GM04504 (cell line): ENCODE data around the gene NCAPH2.
"Not testable (repeated sequence)": the region's sequence is repeated elsewhere in the genome, so short reads cannot be mapped to it uniquely, and the experiment has no call there.

ENCODE experiments used
- DNase-seq: peaks from one replicate; pipeline ENCODE4 v3.0.0-alpha.2; 2012; ENCODE audit warnings: low read depth

The NCAPH2 gene

GRCh38 chr22:50519151-50519550 is 11.1 kb downstream of the NCAPH2 start:
- DNase-seq: no peak

GRCh38 chr22:50520184-50520583 is 12.2 kb downstream of the NCAPH2 start:
- DNase-seq: not testable (repeated sequence)

DNA sequence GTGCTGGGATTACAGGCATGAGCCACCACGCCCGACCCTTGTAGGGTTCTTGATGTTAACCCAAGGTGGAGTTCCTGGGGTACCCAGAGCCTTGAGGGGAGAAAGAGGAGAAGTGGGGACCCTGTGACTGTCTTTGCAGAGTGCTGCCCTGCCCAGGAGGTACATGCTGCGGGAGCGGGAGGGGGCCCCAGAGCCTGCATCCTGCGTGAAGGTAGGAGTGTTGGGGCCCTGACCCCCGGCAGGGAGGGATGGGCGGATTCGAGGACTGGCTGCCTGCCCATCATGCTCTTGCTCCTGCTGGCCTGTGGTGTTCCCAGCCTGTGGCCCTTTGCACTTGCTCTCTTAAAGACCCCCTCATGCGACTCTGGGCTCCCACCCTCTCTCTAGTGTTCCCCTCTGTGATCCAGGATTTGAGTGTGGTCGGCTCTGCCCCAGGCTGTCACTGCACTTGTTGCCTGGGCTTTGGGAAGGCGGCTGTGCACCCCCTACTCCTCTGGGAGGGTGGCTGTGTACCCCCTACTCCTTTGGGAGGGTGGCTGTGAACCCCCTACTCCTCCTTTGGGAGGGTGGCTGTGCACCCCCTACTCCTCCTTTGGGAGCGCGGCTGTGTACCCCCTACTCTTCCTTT is 12.9 kb downstream of the NCAPH2 start:
- no peak for DNase-seq

DNA sequence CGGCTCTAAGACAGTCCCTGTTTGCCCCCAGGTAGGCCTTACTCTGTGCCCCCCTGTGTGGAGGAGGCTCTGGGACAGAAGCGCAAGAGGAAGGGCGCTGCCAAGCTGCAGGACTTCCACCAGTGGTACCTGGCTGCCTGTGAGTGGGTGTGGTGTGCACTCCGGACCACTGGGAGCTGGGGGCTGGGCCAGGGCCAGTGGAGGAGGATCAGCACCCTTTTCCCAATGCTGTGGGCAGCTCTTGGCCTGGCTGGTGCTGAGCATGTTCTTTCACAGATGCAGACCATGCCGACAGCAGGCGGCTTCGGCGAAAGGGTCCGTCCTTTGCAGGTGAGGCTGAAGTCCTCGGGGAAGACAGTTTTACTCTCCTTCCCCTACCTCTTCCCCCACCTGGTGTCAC is 13.7 kb downstream of the NCAPH2 start:
- DNase-seq: no peak

GRCh38 chr22:50522208-50522805 is 14.3 kb downstream of the NCAPH2 start:
- no peak for DNase-seq

GRCh38 chr22:50522806-50523438 is 14.9 kb downstream of the NCAPH2 start:
- no peak for DNase-seq

DNA sequence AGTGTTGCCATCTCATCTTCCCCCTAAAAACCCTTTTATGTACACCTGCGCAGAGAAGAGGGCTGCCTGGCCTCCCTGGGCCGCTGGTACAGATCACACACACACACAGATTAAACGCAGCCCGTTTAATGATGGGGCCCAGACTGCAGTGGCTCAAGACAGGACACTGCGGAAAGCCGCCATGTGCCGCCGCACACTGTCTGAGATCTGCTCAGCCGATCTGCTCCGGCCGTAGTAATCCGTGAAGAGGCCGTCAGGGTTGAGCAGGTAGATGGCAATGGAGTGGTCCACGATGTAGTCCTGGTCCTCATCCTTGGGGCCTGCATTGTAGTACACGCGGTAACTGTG is 15.4 kb downstream of the NCAPH2 start:
- no peak for DNase-seq

- DNase-seq: no peak
Measured at GRCh38 chr22:50523806-50524675, 16.0 kb downstream of the NCAPH2 start.

GRCh38 chr22:50524676-50525103 is 16.7 kb downstream of the NCAPH2 start:
- no peak for DNase-seq

DNA sequence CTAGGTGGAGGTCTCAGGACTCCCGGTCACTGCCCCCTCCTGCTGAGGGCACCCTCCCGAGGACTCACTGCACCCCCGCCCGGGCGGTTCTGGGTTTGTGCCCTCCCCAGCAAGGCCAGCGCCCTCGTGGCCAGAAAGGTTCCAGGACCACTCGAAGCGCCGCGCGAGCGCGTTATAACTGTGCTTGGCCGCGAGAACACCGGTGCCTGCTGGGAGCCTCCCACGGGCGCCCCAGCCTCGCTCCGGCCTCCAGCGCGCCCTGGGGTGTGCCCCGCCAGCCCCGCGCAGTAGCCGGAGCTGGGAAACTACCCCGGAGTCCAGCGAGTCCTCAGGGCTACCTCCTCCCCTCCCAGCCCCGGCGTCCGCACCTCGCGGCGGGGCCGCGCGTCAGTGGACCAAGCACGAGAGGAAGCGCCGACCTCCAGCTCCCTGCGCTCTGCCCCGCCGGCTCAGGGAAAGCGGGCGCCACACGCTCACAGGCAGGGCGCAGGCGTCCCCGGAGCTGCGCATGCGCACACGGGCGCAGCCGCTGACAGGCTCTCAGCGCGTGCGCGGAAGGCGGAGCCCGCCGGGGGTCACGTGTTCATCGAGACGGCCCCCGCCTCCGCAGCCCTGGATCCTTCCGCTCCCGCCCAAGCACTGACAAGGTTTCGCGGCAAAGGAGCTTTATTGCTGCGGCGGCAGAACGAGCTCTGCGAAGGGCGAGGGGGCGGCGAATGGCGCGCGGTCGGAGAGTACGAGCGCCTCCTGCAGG is 17.3 kb downstream of the NCAPH2 start, which contains the start of gene SCO2:
Gene SCO2 (minus strand): TSS at position 495 of the 754 bp plus-strand sequence. CDS start 1,187 bp downstream, outside the sequence.
- peak; percentile 92 for DNase-seq

GRCh38 chr22:50525858-50526107 is 17.8 kb downstream of the NCAPH2 start:
- no peak for DNase-seq

DNA sequence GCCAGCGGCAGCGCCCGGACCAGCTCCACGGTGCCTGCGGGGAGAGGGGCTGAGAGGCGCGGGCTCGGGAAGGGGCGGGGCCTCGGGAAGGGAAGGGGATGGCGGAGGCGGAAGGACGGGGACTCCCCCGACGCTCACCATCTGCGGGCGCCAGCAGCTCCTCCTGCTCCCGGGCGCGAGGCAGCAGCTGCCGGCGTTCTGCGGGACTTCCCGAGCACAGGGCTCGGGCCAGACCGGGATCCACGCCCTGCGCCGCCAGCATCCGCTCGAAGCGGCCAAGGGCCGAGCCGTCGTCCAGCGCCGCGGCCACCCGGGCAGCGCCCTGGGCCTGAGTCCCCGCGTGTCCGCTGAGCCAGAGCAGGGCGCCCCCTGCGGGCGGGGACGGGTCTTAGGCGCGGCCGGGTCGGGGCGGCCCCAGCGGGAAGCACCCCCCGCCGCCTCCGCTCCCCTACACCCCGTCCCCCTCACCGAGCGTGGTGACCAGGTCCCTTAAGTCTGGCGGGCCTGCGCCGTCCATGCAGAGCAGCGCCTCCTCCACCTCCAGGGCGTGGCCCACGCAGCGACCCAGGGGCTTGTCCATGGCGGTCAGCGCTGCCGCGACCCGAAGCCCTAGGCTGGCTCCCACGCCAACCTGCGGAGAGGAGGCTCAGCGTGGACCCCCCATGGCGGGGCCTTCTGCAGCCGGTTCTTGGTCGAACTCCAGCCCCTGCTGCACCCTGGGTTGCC is 18.2 kb downstream of the NCAPH2 start:
- no peak for DNase-seq

DNA sequence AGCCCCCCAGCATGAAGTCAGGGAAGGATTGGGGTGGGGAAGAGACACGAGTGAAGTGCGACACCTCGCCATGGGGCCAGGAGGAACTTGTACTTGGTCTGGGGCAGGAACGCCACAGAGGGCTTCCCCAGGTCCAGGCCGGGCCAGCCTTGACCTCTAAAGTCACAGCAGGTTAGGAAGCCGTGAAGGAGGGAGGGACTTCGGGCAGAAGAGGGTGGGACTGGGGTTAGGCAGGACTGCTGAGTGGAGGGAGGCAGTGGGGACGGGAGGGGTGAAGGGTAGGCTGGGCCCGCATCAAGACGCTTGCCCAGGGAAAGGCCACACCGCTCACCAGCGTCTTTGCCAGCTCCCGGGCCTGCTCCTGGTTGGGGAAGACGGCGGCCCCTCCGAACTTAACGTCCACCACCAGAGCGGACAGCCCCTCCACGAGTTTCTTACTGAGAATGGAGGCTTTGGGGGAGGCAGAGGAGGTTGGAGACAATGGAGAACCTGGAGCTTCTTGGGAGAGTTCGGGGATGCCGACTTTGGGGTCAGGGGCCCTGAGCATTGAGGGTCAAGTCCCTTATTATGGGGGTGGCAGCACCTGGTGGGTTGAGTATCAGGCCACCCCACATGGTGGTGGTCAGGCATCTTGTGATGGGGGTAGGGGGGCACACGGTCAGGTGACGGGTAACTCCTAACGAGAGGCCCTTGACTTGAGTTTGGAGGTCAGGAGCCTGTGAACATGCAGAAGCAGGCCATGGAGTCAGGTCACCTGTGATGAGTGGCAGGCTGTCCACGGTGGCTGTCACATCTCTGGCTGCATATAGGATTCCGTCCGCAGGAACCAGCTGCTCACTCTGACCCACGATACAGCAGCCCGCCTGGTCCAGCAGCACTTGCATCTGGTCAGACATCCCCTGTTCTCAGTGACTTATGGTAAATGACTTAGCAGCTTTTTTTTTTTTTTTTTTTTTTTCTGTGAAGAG is 19.1 kb downstream of the NCAPH2 start:
- DNase-seq: no peak

GRCh38 chr22:50527921-50528681 is 20.1 kb downstream of the NCAPH2 start:
- DNase-seq: no peak

GRCh38 chr22:50528682-50529415 is 20.8 kb downstream of the NCAPH2 start:
- no peak for DNase-seq

DNA sequence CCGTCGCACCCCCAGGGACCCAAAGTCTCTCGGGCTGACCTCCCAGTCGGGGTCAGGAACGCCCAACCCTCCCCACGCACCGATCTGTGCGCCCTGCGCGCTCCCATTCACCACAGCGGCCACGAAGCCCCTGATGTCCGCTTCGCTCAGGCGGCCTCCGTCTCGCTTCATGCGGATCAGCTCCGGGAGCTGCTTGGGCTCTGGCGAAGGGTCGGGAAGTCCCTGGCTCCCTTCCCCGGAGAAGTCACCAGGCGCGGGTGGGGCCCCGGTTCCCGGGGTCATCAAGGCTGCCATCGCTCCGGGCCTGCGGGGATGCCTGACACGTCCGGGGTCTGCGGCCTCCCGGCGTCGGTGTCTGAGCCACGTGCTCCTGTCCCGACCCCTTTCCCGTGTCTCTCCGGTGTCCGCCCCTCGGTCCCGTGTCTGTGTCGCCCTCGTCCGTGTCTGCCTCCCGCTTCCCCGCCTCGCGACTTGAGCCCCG is 21.4 kb downstream of the NCAPH2 start:
- no peak for DNase-seq

DNA sequence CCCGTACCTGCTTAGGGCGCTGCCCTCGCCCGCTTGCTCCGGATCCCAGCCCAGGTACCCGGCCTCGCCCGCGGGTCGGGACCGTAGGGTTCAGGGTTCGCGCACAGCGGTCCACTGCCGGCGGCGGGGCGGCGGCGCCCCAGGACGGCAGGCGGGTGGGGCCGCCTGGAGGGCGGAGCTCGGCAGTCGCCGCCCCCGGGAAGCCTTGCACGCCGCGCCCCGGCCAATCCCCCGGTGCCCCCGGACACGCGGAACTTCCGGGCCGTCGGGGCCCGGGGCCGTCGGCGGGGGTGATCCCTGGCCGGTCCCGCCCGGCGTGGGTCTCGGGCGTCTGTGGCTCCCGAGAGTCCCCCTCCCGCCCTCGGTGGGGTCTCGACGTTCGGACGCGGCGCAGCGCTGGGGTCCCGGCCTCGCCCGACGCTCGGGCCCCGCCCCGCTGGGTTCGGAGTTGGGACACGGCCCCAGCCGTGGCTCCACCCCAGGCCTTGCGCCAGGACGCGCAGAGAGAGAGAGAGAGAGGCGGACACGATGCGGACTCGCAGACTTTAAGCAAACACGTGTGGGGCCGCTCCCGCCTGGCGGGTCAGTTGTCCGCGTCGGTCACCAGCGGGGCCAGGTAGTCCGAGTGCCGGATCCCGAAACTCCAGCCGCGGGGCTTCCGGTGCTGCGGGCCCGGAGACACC is 22.0 kb downstream of the NCAPH2 start, which contains the start of gene TYMP:
Gene TYMP (minus strand): TSS at position 116 of the 683 bp plus-strand sequence. CDS start 303 bp downstream, outside the sequence.
- no peak for DNase-seq

GRCh38 chr22:50530580-50530876 is 22.5 kb downstream of the NCAPH2 start:
- no peak for DNase-seq
